H9 (cell line): Measurements from ENCODE around the gene ETNPPL. TPM values are rescaled to one million over a fixed set of nuclear protein-coding genes. Genes with fewer than 3 reads are reported as not detected.

Experiments
- DNase-seq: peaks from one replicate; pipeline ENCODE4 v3.0.0-alpha.2; 2017
- H2AFZ ChIP-seq: one replicate; pipeline ENCODE4 v1.6.1; 2013; ENCODE audit warnings: mild to moderate bottlenecking, low read length, control low read depth, moderate library complexity
- H2AK5ac ChIP-seq: 2 replicates; pipeline ENCODE4 v1.6.1; 2013; ENCODE audit warnings: low read length, control low read depth, mixed read lengths; ENCODE audit not compliant: insufficient read length
- H2BK120ac ChIP-seq: one replicate; pipeline ENCODE4 v1.6.1; 2013; ENCODE audit warnings: low read depth, mild to moderate bottlenecking, low read length, control low read depth, inconsistent platforms; ENCODE audit not compliant: poor library complexity, severe bottlenecking
- H2BK12ac ChIP-seq: 2 replicates; pipeline ENCODE4 v1.6.1; 2013; ENCODE audit warnings: low read length, control low read depth, mixed read lengths, low read depth; ENCODE audit not compliant: insufficient read length
- H2BK15ac ChIP-seq: 2 replicates; pipeline ENCODE4 v1.6.1; 2013; ENCODE audit warnings: low read depth, low read length, control low read depth
- H2BK20ac ChIP-seq: one replicate; pipeline ENCODE4 v1.6.1; 2013; ENCODE audit warnings: low read depth, mild to moderate bottlenecking, low read length, control low read depth, inconsistent platforms; ENCODE audit not compliant: poor library complexity, severe bottlenecking
- H2BK5ac ChIP-seq: 2 replicates; pipeline ENCODE4 v1.6.1; 2013; ENCODE audit warnings: low read length, control low read depth, mixed read lengths; ENCODE audit not compliant: insufficient read length
- H3K14ac ChIP-seq: 2 replicates; pipeline ENCODE4 v1.6.1; 2013; ENCODE audit warnings: low read length, control low read depth; ENCODE audit not compliant: insufficient read depth
- H3K18ac ChIP-seq: 2 replicates; pipeline ENCODE4 v1.6.1; 2013; ENCODE audit warnings: low read depth, mild to moderate bottlenecking, mixed read lengths, low read length, control low read depth; ENCODE audit not compliant: insufficient read length
- H3K23ac ChIP-seq: 2 replicates; pipeline ENCODE4 v1.6.1; 2013; ENCODE audit warnings: low read length, control low read depth, mixed read lengths, low read depth; ENCODE audit not compliant: insufficient read length
- H3K23me2 ChIP-seq: 2 replicates; pipeline ENCODE4 v1.6.1; 2013; ENCODE audit warnings: low read depth, mild to moderate bottlenecking, mixed read lengths, low read length, control low read depth; ENCODE audit not compliant: insufficient read length, poor library complexity, severe bottlenecking
- H3K27ac ChIP-seq: 2 replicates; pipeline ENCODE4 v1.5.1; 2013; ENCODE audit warnings: low read length, control low read depth, mixed read lengths, low read depth; ENCODE audit not compliant: insufficient read length
- H3K27me3 ChIP-seq: 2 replicates; pipeline ENCODE4 v1.6.1; 2013; ENCODE audit warnings: low read length, control low read depth, inconsistent platforms; ENCODE audit not compliant: insufficient read depth
- H3K4ac ChIP-seq: 2 replicates; pipeline ENCODE4 v1.6.1; 2013; ENCODE audit warnings: low read depth, mild to moderate bottlenecking, control low read depth, inconsistent platforms, low read length, moderate library complexity
- H3K4me1 ChIP-seq: 2 replicates; pipeline ENCODE4 v1.6.1; 2013; ENCODE audit warnings: low read length, control low read depth, inconsistent platforms; ENCODE audit not compliant: insufficient read depth
- H3K4me2 ChIP-seq: 2 replicates; pipeline ENCODE4 v1.6.1; 2013; ENCODE audit warnings: low read length, control low read depth, mixed read lengths; ENCODE audit not compliant: insufficient read length, insufficient read depth
- H3K56ac ChIP-seq: 2 replicates; pipeline ENCODE4 v1.6.1; 2013; ENCODE audit warnings: low read depth, mild to moderate bottlenecking, mixed read lengths, low read length, control low read depth; ENCODE audit not compliant: insufficient read length
- H3K79me1 ChIP-seq: 2 replicates; pipeline ENCODE4 v1.6.1; 2013; ENCODE audit warnings: low read depth, mild to moderate bottlenecking, moderate library complexity, low read length, control low read depth, inconsistent platforms; ENCODE audit not compliant: insufficient read depth, poor library complexity, severe bottlenecking
- H3K79me2 ChIP-seq: 2 replicates; pipeline ENCODE4 v1.6.1; 2013; ENCODE audit warnings: low read length, control low read depth, inconsistent platforms; ENCODE audit not compliant: insufficient read depth
- H3K9ac ChIP-seq: 2 replicates; pipeline ENCODE4 v1.6.1; 2013; ENCODE audit warnings: low read length, control low read depth, mixed read lengths; ENCODE audit not compliant: insufficient read length; ENCODE audit errors: extremely low read depth
- H3K9me3 ChIP-seq: one replicate; pipeline ENCODE4 v1.6.1; 2013; ENCODE audit warnings: low read depth, low read length, inconsistent platforms; ENCODE audit not compliant: control insufficient read depth
- H3T11ph ChIP-seq: one replicate; pipeline ENCODE4 v1.6.1; 2013; ENCODE audit warnings: mild to moderate bottlenecking, low read length, control low read depth, inconsistent platforms
- H4K20me1 ChIP-seq: one replicate; pipeline ENCODE4 v1.6.1; 2013; ENCODE audit not compliant: control insufficient read depth, insufficient read length, insufficient read depth
- H4K5ac ChIP-seq: 2 replicates; pipeline ENCODE4 v1.6.1; 2013; ENCODE audit warnings: low read depth, mild to moderate bottlenecking, mixed read lengths, low read length, control low read depth; ENCODE audit not compliant: insufficient read length
- H4K8ac ChIP-seq: replicated peaks from 2 replicates; pipeline ENCODE4 v1.6.1; 2013; ENCODE audit warnings: low read length, control low read depth, mixed read lengths, low read depth; ENCODE audit not compliant: insufficient read length
- H4K91ac ChIP-seq: 2 replicates; pipeline ENCODE4 v1.6.1; 2013; ENCODE audit warnings: low read depth, mild to moderate bottlenecking, moderate library complexity, mixed read lengths, low read length, control low read depth; ENCODE audit not compliant: insufficient read length
- H3K27ac Mint-ChIP-seq, 3 experiments: 2 replicates in 2 of 3; 3 replicates in 1 of 3; pipeline ENCODE4 v1.8.0; 2020 to 2021; ENCODE audit warnings: mixed read lengths in 3 of 3, mild to moderate bottlenecking in 1 of 3, moderate library complexity in 1 of 3
- H3K27me3 Mint-ChIP-seq: 2 replicates; pipeline ENCODE4 v1.8.0; 2021; ENCODE audit warnings: low read depth, mild to moderate bottlenecking, moderate library complexity, mixed read lengths
- H3K36me3 Mint-ChIP-seq, 3 experiments: 2 replicates in 2 of 3; 3 replicates in 1 of 3; pipeline ENCODE4 v1.8.0; 2020 to 2021; ENCODE audit warnings: low read depth in 3 of 3, mixed read lengths in 3 of 3; ENCODE audit not compliant: insufficient read depth in 1 of 3
- H3K4me1 Mint-ChIP-seq, 2 experiments: 2 replicates each; pipeline ENCODE4 v1.8.0; 2020; ENCODE audit warnings: mixed read lengths in 2 of 2
- H3K4me3 Mint-ChIP-seq, 2 experiments: 2 replicates in 1 of 2; 3 replicates in 1 of 2; pipeline ENCODE4 v1.8.0; 2020 to 2021; ENCODE audit warnings: mild to moderate bottlenecking in 2 of 2, mixed read lengths in 2 of 2, moderate library complexity in 1 of 2
- H3K9me3 Mint-ChIP-seq, 2 experiments: 2 replicates in 1 of 2; 3 replicates in 1 of 2; pipeline ENCODE4 v1.8.0; 2020; ENCODE audit warnings: mild to moderate bottlenecking in 2 of 2, mixed read lengths in 2 of 2, moderate library complexity in 1 of 2
- WGBS: extraction: QIAGEN DNeasy Blood & Tissue Kit; methylation state at CpG from one replicate; pipeline ENCODE4 v1.1.7; 2013; ENCODE audit warnings: missing lambda C conversion rate, low lambda C conversion rate, mixed read lengths; ENCODE audit not compliant: insufficient read length; ENCODE audit errors: extremely low coverage; 5-methylcytosine and 5-hydroxymethylcytosine counted together
- total RNA-seq: library from RNA; stranded (reverse); gene quantifications from 2 replicates; pipeline ENCODE4 v1.2.1, GENCODE V29; 2021
- TF ChIP-seq, protein P1 (sequence below): fragments of 200-600 bp; sonication (generic); conservative IDR thresholded peaks from 3 replicates; pipeline ENCODE4 v1.8.0; 2021; ENCODE audit warnings: antibody characterized with exemption, mild to moderate bottlenecking

Gene ETNPPL
- total RNA-seq, 1 experiment from 2014 or later: 1.3 TPM

DNA sequence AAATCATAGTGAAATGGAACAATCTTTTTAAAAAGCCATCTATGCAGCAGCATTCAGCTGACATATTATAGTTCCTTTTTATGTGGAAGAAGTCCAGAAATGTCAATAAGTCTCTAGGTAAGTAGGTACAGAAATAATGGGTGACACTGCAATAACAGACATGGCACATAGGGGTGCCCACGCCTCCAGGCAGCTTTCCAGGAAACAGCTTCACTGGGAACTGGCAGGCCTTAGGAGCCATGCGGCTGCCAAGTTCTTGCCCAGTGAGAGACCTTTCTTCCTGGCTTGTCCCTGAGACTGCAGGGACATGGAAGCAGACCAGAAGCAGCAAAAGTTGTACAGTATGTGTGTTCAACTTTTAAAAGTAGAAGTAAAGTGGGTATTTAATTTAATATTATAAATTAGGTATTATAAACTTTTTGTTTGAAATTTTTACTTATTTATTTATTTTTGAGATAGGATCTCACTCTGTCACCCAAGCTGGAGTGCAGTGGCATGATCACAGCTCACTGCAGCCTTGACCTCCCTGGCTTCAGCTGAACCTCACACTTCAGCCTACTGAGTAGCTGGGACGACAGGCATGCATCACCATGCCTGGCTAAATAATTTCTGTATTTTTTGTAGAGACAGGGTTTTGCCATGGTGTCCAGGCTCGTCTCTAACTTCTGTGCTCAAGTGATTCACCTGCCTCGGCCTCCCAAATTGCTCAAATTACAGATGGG lies 12.1 kb upstream of the ETNPPL start:
- H3K9me3 Mint-ChIP-seq: no peaks in the 10 kb centered on the region
- Histone ChIP-seq H3K23ac (no peak overlapping the region), H3K27ac (no peak overlapping the region), H3K56ac (no peak overlapping the region), H4K8ac (no peak overlapping the region), H3K4me1 (no peaks in the 10 kb centered on the region), H3K4me2 (no peak overlapping the region), H4K5ac (no peak overlapping the region), H3K9me3 (no peaks in the 10 kb centered on the region), H2BK5ac (no peak overlapping the region), H3K23me2 (no peaks in the 10 kb centered on the region), H2BK15ac (no peak overlapping the region), H2AK5ac (no peak overlapping the region), H3K9ac (no peak overlapping the region), H4K91ac (no peak overlapping the region), H2BK12ac (no peak overlapping the region), H2AFZ (no peak overlapping the region), H3T11ph (no peak overlapping the region), H3K27me3 (no peaks in the 10 kb centered on the region), H3K79me2 (no peaks in the 10 kb centered on the region), H2BK120ac (no peak overlapping the region), H3K79me1 (no peaks in the 10 kb centered on the region), H3K14ac (no peak overlapping the region), H3K18ac (no peak overlapping the region), H3K4ac (no peak overlapping the region), H2BK20ac (no peak overlapping the region), H4K20me1 (no peaks in the 10 kb centered on the region)
- peaks cover 0 to 6% of the 10 kb centered on the region in 2 experiments; a peak in 2 of 4 replicates for H3K4me1 Mint-ChIP-seq
- no peak overlapping the region for H3K4me3 Mint-ChIP-seq
- H3K36me3 Mint-ChIP-seq: no peaks in the 10 kb centered on the region; a peak in 1 of 7 replicates
- no CpG with 5 or more reads among the region's 5 CpGs for WGBS
- TF ChIP-seq, protein P1, sequence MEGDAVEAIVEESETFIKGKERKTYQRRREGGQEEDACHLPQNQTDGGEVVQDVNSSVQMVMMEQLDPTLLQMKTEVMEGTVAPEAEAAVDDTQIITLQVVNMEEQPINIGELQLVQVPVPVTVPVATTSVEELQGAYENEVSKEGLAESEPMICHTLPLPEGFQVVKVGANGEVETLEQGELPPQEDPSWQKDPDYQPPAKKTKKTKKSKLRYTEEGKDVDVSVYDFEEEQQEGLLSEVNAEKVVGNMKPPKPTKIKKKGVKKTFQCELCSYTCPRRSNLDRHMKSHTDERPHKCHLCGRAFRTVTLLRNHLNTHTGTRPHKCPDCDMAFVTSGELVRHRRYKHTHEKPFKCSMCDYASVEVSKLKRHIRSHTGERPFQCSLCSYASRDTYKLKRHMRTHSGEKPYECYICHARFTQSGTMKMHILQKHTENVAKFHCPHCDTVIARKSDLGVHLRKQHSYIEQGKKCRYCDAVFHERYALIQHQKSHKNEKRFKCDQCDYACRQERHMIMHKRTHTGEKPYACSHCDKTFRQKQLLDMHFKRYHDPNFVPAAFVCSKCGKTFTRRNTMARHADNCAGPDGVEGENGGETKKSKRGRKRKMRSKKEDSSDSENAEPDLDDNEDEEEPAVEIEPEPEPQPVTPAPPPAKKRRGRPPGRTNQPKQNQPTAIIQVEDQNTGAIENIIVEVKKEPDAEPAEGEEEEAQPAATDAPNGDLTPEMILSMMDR: peak; percentile 32; the same call in 2 of the 3 replicates
- H3K27me3 Mint-ChIP-seq: no peaks in the 10 kb centered on the region; the same call in 1 of the 2 replicates
- DNase-seq: no peak
- H3K27ac Mint-ChIP-seq: no peak overlapping the region
